Measurements from ENCODE around the gene ANKRD44.

DNA sequence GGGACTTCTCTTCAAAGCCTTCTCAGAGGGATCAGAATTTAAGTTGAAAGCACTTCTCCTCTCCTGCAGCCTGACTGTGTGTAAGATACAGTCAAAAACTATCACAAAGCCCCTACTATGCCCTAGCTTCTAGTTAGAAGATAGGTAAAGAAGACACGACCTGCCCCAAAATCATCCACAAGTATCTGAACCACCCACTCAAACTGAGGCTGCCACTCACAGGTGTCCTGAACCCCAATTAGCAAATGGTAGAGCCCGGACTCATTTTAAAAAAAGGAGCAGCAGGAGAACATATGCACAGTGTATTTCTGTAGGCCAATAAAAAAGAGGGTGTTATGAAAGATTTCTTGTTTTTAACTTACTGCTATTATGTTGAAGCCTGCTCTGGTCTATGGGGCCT, 74.4 kb downstream of the ANKRD44 start:
- TF ChIP-seq EZH2phosphoT487 (IDR thresholded peaks at IDR 0.05; ENCODE audit: borderline replicate concordance, low read length) (no peak), EZH2 (IDR thresholded peaks at IDR 0.05; ENCODE audit: low read length, unreplicated experiment) (no peak)
- TF ChIP-seq, protein P1, sequence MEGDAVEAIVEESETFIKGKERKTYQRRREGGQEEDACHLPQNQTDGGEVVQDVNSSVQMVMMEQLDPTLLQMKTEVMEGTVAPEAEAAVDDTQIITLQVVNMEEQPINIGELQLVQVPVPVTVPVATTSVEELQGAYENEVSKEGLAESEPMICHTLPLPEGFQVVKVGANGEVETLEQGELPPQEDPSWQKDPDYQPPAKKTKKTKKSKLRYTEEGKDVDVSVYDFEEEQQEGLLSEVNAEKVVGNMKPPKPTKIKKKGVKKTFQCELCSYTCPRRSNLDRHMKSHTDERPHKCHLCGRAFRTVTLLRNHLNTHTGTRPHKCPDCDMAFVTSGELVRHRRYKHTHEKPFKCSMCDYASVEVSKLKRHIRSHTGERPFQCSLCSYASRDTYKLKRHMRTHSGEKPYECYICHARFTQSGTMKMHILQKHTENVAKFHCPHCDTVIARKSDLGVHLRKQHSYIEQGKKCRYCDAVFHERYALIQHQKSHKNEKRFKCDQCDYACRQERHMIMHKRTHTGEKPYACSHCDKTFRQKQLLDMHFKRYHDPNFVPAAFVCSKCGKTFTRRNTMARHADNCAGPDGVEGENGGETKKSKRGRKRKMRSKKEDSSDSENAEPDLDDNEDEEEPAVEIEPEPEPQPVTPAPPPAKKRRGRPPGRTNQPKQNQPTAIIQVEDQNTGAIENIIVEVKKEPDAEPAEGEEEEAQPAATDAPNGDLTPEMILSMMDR (conservative IDR thresholded peaks at IDR 0.05; ENCODE audit: low read depth, low read length): no peak

Data from PC-3 (cell line).